ENCODE data around the gene CD247.

- TF ChIP-seq MAX (IDR thresholded peaks at IDR 0.05): no peak
- no peak for TF ChIP-seq CEBPB (IDR thresholded peaks at IDR 0.05)
- no peak for TF ChIP-seq CTCF (IDR thresholded peaks at IDR 0.05)
Observed at GRCh38 chr1:167430134-167430848, 88.0 kb downstream of the CD247 start.
